ENCODE results near the gene SLC9B1. TPM values are rescaled to one million over a fixed set of nuclear protein-coding genes. Genes with fewer than 3 reads are reported as not detected.
"Not testable (repeated sequence)": the region's sequence is repeated elsewhere in the genome, so short reads cannot be mapped to it uniquely, and the experiment has no call there.

SLC9B1 gene
- total and polyA plus RNA-seq, 2 donors: 2.4 to 4.3 TPM

DNA sequence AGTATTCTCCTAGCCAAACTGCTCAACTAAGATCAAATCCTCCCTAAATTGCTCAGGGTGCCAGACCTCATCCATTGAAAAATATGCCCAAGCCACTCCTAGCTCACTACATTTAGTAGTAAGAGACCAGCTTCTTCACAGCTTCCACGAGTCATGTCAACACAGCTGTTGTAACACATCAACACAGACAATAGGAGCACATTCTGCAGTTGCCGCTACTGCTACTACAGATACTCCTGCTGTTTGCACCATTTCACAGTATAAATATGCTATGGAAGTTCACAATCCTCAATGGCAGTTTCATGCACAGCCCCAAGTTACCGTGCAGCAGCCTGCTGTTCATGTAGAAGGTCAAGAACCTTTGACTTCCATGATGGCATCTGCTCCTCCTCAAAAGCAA lies 121.9 kb downstream of the SLC9B1 start:
- not testable (repeated sequence) for H3K27ac ChIP-seq (ENCODE audit: low read depth in 1 of 2, low read length in 1 of 2); H3K36me3 ChIP-seq (ENCODE audit: control insufficient read depth in 2 of 2, insufficient read depth in 2 of 2, low read length in 1 of 2); DNase-seq (ENCODE audit: low read depth in 6 of 9, low spot score in 9 of 9); H3K9me3 ChIP-seq (ENCODE audit: control insufficient read depth in 2 of 2, insufficient read depth in 1 of 2, low read length in 1 of 2); H3K27me3 ChIP-seq (ENCODE audit: control insufficient read depth in 2 of 2, insufficient read depth in 1 of 2, low read length in 1 of 2); H3K4me3 ChIP-seq (ENCODE audit: low read length in 2 of 2); H3K4me1 ChIP-seq (ENCODE audit: control insufficient read depth in 2 of 2, insufficient read depth in 2 of 2, low read length in 2 of 2)
- WGBS: 97% methylated on average over 3 of the region's 3 CpGs

DNA sequence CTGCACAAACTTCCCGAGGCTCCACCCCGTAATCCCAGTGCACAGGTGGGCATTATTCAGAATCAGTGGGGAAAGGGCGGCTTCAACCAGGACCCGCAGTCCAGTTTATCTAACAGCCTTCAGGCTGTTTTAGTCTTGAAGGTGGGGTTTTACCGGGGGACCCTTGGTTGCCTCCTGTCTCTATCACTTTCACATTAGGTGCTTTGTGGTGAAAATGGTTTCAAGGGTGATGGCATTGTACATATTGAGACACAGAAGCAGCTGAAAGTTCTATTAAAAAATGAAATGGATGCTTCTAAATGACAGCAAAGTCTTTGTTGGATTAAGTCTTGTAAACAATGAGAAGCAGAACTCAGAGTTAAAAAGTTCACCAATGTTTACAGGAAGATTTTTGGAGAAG lies 123.0 kb downstream of the SLC9B1 start:
- not testable (repeated sequence) for H3K4me3 ChIP-seq (ENCODE audit: low read length in 2 of 2); H3K27me3 ChIP-seq (ENCODE audit: control insufficient read depth in 2 of 2, insufficient read depth in 1 of 2, low read length in 1 of 2); H3K36me3 ChIP-seq (ENCODE audit: control insufficient read depth in 2 of 2, insufficient read depth in 2 of 2, low read length in 1 of 2); H3K4me1 ChIP-seq (ENCODE audit: control insufficient read depth in 2 of 2, insufficient read depth in 2 of 2, low read length in 2 of 2); H3K27ac ChIP-seq (ENCODE audit: low read depth in 1 of 2, low read length in 1 of 2); DNase-seq (ENCODE audit: low read depth in 6 of 9, low spot score in 9 of 9); H3K9me3 ChIP-seq (ENCODE audit: control insufficient read depth in 2 of 2, insufficient read depth in 1 of 2, low read length in 1 of 2)
- 98% methylated on average over 5 of the region's 5 CpGs for WGBS

GRCh38 chr4:102889866-102890265 lies 129.6 kb downstream of the SLC9B1 start:
- not testable (repeated sequence) for H3K4me3 ChIP-seq (ENCODE audit: low read length in 2 of 2); H3K36me3 ChIP-seq (ENCODE audit: control insufficient read depth in 2 of 2, insufficient read depth in 2 of 2, low read length in 1 of 2); H3K27ac ChIP-seq (ENCODE audit: low read depth in 1 of 2, low read length in 1 of 2); H3K27me3 ChIP-seq (ENCODE audit: control insufficient read depth in 2 of 2, insufficient read depth in 1 of 2, low read length in 1 of 2); H3K4me1 ChIP-seq (ENCODE audit: control insufficient read depth in 2 of 2, insufficient read depth in 2 of 2, low read length in 2 of 2); H3K9me3 ChIP-seq (ENCODE audit: control insufficient read depth in 2 of 2, insufficient read depth in 1 of 2, low read length in 1 of 2); DNase-seq (ENCODE audit: low read depth in 6 of 9, low spot score in 9 of 9)
- 91% methylated on average over 3 of the region's 3 CpGs for WGBS

- not testable (repeated sequence) for H3K9me3 ChIP-seq (ENCODE audit: control insufficient read depth in 2 of 2, insufficient read depth in 1 of 2, low read length in 1 of 2); H3K27ac ChIP-seq (ENCODE audit: low read depth in 1 of 2, low read length in 1 of 2); H3K4me1 ChIP-seq (ENCODE audit: control insufficient read depth in 2 of 2, insufficient read depth in 2 of 2, low read length in 2 of 2); H3K4me3 ChIP-seq (ENCODE audit: low read length in 2 of 2); H3K27me3 ChIP-seq (ENCODE audit: control insufficient read depth in 2 of 2, insufficient read depth in 1 of 2, low read length in 1 of 2); DNase-seq (ENCODE audit: low read depth in 6 of 9, low spot score in 9 of 9); H3K36me3 ChIP-seq (ENCODE audit: control insufficient read depth in 2 of 2, insufficient read depth in 2 of 2, low read length in 1 of 2)
- 96% methylated on average over 2 of the region's 2 CpGs for WGBS
These were observed 130.9 kb downstream of the SLC9B1 start for GRCh38 chr4:102888570-102888969.

GRCh38 chr4:102883278-102883677 lies 136.2 kb downstream of the SLC9B1 start:
- no peak overlapping the region for H3K27ac ChIP-seq (ENCODE audit: low read depth in 1 of 2, low read length in 1 of 2)
- H3K27me3 ChIP-seq (ENCODE audit: control insufficient read depth in 2 of 2, insufficient read depth in 1 of 2, low read length in 1 of 2): no peaks in the 10 kb centered on the region
- no peak for DNase-seq (ENCODE audit: low read depth in 6 of 9, low spot score in 9 of 9)
- H3K4me1 ChIP-seq (ENCODE audit: control insufficient read depth in 2 of 2, insufficient read depth in 2 of 2, low read length in 2 of 2): no peaks in the 10 kb centered on the region
- peaks cover 0 to 5% of the 10 kb centered on the region in 2 donors for H3K36me3 ChIP-seq (ENCODE audit: control insufficient read depth in 2 of 2, insufficient read depth in 2 of 2, low read length in 1 of 2)
- H3K9me3 ChIP-seq (ENCODE audit: control insufficient read depth in 2 of 2, insufficient read depth in 1 of 2, low read length in 1 of 2): no peaks in the 10 kb centered on the region
- 99% methylated on average over 2 of the region's 2 CpGs for WGBS
- no peak overlapping the region for H3K4me3 ChIP-seq (ENCODE audit: low read length in 2 of 2)

DNA sequence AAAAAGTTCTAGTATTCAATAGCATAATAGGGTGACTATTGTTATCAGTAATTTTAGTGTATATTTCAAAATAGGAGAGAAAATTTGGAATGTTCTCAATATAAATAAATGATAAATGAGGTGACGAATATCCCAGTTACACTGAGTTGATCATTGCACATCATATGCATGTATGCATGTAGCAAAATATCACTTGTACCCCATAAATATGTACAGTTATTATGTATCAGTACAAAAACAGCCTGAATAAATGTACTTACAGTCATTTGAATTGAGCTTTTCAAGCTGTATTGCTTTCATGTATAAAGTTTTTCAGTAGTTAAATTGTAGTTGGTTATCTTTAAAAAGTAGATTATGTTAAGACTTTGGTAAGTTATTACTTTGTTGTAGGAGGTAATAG lies 138.2 kb downstream of the SLC9B1 start:
- Histone ChIP-seq H3K4me1 (ENCODE audit: control insufficient read depth in 2 of 2, insufficient read depth in 2 of 2, low read length in 2 of 2) (no peaks in the 10 kb centered on the region), H3K27ac (ENCODE audit: low read depth in 1 of 2, low read length in 1 of 2) (no peak overlapping the region), H3K9me3 (ENCODE audit: control insufficient read depth in 2 of 2, insufficient read depth in 1 of 2, low read length in 1 of 2) (peaks cover 2 to 12% of the 10 kb centered on the region in 2 donors), H3K36me3 (ENCODE audit: control insufficient read depth in 2 of 2, insufficient read depth in 2 of 2, low read length in 1 of 2) (peaks cover 10 to 16% of the 10 kb centered on the region in 2 donors), H3K4me3 (ENCODE audit: low read length in 2 of 2) (no peak overlapping the region), H3K27me3 (ENCODE audit: control insufficient read depth in 2 of 2, insufficient read depth in 1 of 2, low read length in 1 of 2) (no peaks in the 10 kb centered on the region)
- no peak for DNase-seq (ENCODE audit: low read depth in 6 of 9, low spot score in 9 of 9)
- 100% methylated on average over 1 of the region's 1 CpG for WGBS

- Histone ChIP-seq H3K27ac (ENCODE audit: low read depth in 1 of 2, low read length in 1 of 2) (no peak overlapping the region), H3K36me3 (ENCODE audit: control insufficient read depth in 2 of 2, insufficient read depth in 2 of 2, low read length in 1 of 2) (peaks cover 10 to 34% of the 10 kb centered on the region in 2 donors), H3K27me3 (ENCODE audit: control insufficient read depth in 2 of 2, insufficient read depth in 1 of 2, low read length in 1 of 2) (no peaks in the 10 kb centered on the region), H3K9me3 (ENCODE audit: control insufficient read depth in 2 of 2, insufficient read depth in 1 of 2, low read length in 1 of 2) (peaks cover 2 to 12% of the 10 kb centered on the region in 2 donors), H3K4me3 (ENCODE audit: low read length in 2 of 2) (no peak overlapping the region), H3K4me1 (ENCODE audit: control insufficient read depth in 2 of 2, insufficient read depth in 2 of 2, low read length in 2 of 2) (no peaks in the 10 kb centered on the region)
- DNase-seq (ENCODE audit: low read depth in 6 of 9, low spot score in 9 of 9): no peak
- WGBS: 98% methylated on average over 3 of the region's 3 CpGs
These were observed 140.6 kb downstream of the SLC9B1 start for GRCh38 chr4:102878901-102879300.

DNA sequence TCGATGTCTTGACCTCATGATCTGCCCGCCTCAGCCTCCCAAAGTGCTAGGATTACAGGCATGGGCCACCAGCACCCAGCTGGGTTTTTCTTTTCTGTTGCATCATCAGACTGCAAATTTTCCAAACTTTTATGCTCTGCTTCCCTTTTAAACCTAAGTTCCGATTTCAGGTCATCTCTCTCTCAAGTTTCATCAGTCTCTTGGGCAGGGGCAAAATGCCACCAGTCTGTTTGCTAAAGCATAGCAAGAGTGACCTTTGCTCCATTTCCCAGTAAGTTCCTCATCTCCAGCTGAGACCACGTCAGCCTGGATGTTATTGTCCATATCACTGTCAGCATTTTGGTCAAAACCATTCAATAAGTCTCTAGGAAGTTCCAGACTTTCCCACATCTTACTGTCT lies 141.2 kb downstream of the SLC9B1 start:
- H3K4me3 ChIP-seq (ENCODE audit: low read length in 2 of 2); DNase-seq (ENCODE audit: low read depth in 6 of 9, low spot score in 9 of 9); H3K27me3 ChIP-seq (ENCODE audit: control insufficient read depth in 2 of 2, insufficient read depth in 1 of 2, low read length in 1 of 2); H3K4me1 ChIP-seq (ENCODE audit: control insufficient read depth in 2 of 2, insufficient read depth in 2 of 2, low read length in 2 of 2); H3K27ac ChIP-seq (ENCODE audit: low read depth in 1 of 2, low read length in 1 of 2): not testable (repeated sequence)
- Histone ChIP-seq H3K9me3 (ENCODE audit: control insufficient read depth in 2 of 2, insufficient read depth in 1 of 2, low read length in 1 of 2) (peaks cover 2 to 12% of the 10 kb centered on the region in 2 donors), H3K36me3 (ENCODE audit: control insufficient read depth in 2 of 2, insufficient read depth in 2 of 2, low read length in 1 of 2) (peaks cover 10 to 39% of the 10 kb centered on the region in 2 donors)
- WGBS: 73% methylated on average over 4 of the region's 4 CpGs

GRCh38 chr4:102877477-102878106 lies 141.9 kb downstream of the SLC9B1 start:
- peaks cover 2 to 12% of the 10 kb centered on the region in 2 donors for H3K9me3 ChIP-seq (ENCODE audit: control insufficient read depth in 2 of 2, insufficient read depth in 1 of 2, low read length in 1 of 2)
- not testable (repeated sequence) for H3K27me3 ChIP-seq (ENCODE audit: control insufficient read depth in 2 of 2, insufficient read depth in 1 of 2, low read length in 1 of 2); DNase-seq (ENCODE audit: low read depth in 6 of 9, low spot score in 9 of 9); H3K4me3 ChIP-seq (ENCODE audit: low read length in 2 of 2); H3K4me1 ChIP-seq (ENCODE audit: control insufficient read depth in 2 of 2, insufficient read depth in 2 of 2, low read length in 2 of 2); H3K27ac ChIP-seq (ENCODE audit: low read depth in 1 of 2, low read length in 1 of 2)
- over 99% methylated on average over 3 of the region's 3 CpGs for WGBS
- H3K36me3 ChIP-seq (ENCODE audit: control insufficient read depth in 2 of 2, insufficient read depth in 2 of 2, low read length in 1 of 2): peaks cover 10 to 34% of the 10 kb centered on the region in 2 donors
